NCI-H446 treated with DMSO at 0.1 percent for 48 hours (cell line): ENCODE measurements around the gene KRT1.
"Not testable (repeated sequence)": the region's sequence is repeated elsewhere in the genome, so short reads cannot be mapped to it uniquely, and the experiment has no call there.

Source experiments
- DNase-seq: peaks from one replicate; lab custom pipeline; 2025; lab: John Stamatoyannopoulos, UW

The KRT1 gene

DNA sequence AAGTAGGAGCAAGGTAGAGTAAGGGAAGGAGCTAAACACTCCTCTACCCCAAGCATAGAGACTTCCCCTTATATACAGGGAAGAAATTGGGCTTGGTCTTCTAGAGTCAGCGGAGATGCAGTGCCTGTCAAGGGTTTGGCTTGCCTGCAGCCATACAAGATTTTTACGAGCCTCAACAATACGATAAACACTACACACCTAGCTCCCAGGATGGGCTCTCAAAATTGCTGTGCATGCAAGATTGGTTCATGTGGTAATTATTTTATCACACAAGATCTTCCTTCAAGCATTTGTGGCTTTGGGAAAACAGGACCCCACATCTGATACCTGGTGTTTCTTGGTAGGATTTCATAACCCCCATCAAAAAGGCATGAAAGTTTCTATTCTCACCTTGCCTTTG is at the start of gene KRT1:
KRT1 (minus strand) TSS at position 45 of the 400 bp plus-strand sequence. CDS start 59 bp downstream, outside the sequence.
- DNase-seq: no peak

DNA sequence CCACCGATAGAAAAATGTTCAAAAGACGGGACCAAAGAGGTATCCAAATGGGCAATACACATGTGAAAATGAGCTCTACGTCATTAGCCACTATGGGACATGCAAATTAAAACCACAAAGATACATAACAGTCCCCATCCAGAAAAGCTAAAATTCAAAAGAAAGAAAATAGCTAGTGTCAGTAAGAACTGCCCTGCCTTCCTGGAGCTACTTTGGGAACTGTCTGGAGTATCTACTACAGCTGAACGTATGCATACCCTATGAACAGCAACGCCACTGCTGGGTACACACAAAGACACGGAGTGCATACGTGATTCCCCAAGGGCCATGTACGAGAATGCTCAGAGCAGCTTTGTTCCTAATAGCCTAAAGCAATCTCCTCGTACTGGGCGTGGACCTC is 48.9 kb upstream of the KRT1 start:
- DNase-seq: no peak

DNA sequence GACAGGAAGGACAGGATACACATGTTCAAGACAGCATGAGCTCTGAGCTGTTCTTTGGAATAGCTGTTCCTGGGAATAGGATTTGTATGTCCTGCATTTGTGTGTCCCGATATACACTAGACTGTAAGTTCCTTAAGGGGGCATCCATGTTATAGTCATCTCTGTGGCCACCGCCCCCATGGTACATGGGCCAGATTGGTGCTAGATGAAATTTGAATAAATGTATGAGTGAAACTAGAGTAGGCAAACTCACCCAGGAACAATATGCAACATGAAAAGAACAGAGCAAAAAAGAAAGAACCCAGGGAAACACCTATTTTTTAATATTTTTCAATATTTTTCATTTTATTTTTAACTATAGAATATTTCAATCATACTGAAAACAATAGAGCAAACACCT is 48.2 kb upstream of the KRT1 start:
- no peak for DNase-seq

DNA sequence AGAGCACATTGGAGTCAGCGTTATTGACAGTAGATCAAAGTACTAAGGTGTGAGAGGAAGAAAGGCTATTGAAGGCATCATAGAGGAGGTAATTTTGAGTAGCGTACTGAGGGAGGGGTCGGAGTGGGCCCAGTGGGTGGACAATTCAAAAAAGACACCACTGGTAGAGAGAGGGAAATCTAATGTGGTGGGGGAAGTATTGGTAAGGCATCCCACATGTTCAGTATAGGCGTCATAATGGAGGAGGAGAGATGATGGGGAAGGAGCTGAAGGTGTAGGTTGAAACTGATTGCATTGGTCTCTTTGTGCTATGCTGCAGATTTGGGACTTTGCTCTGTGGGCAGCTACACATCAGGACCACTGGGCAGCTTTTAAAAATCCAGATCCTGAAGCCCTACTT is 46.8 kb upstream of the KRT1 start:
- no peak for DNase-seq

DNA sequence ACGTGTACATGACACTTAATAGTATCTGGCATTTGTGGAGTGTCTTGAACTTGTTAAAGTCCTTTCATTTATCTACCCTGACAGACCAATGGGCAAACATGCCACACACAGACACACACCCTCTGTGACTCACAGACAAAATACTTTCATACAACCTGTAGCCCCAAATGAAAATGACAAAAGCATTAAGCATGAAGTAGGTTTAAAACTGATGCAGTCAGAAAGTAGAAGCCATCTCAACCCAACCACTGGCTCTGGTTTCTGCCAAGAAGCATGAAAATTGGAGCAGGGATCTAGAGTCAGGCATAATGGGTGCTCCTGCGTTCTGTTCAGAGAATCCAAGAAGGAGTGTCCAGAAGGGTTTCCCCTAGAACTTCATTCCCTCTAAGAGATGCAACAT is 46.2 kb upstream of the KRT1 start:
- no peak for DNase-seq

DNA sequence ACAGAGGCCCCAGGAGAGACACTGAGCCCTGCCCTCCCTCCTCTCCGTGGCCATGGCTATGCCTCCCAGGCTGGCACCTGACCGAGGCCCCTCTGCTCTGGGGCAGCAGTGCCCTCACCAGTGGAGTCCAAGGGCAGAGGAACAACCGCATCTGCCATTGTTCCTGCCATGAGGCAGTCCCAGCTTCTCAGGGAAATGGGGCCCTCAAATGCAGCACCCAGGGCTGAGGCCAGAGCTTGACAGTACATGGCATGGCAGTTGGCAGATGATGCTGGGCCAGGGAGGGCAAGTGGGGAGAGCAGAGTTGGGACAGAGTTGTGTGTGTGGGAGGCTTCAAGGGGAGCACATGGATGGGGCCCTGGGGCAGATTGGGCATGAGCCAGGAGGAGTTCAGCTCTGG is 44.2 kb upstream of the KRT1 start:
- no peak for DNase-seq

DNA sequence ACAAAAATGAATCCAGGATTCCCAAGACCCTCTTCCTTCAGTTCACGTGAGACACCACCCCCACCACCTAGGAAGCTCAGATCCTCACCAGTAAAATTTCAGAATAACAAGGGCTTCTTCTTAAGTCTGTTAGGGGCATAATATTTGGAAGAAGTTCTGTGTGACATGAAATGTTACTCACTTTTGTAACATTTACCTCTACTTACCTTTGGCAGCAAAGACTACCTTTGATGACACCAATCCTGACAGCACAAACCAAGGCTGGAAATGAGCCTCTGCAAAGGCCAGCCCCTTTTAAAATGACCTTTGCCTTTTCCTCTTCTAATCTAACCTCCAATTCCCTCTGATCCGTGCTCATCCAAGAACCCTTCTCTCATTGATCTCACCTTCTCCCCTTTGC is 42.5 kb upstream of the KRT1 start:
- DNase-seq: no peak

DNA sequence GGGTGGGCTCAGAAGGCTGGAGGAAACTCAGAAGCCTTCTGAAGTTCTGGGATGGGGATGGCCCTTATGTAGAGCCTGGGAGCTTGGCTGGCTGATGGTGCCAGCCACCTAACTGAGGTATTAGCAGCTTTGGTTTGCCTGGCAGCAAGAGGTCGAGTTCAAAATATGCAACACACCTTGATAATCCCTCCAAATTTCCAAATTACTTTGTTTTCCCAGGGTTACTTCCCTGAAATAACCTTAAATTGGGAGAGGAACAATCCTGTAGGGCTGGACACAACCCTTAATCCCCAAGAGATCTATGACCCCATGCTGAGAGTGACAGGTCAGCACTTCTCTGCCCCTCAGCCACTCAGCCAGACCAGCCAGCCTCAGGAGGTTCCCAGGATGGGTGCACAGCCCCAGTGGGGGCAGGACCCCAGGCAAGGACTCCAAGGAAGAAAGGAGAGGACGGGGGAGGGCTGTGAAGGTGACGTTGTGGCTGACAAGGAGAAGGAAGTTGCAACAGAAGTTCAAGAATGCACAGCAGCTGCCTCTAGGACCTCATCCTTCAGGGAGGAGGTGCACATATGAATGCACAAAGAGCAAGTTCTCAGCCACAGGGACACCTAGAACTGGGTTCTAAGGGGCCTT is 41.7 kb upstream of the KRT1 start:
- DNase-seq: no peak

DNA sequence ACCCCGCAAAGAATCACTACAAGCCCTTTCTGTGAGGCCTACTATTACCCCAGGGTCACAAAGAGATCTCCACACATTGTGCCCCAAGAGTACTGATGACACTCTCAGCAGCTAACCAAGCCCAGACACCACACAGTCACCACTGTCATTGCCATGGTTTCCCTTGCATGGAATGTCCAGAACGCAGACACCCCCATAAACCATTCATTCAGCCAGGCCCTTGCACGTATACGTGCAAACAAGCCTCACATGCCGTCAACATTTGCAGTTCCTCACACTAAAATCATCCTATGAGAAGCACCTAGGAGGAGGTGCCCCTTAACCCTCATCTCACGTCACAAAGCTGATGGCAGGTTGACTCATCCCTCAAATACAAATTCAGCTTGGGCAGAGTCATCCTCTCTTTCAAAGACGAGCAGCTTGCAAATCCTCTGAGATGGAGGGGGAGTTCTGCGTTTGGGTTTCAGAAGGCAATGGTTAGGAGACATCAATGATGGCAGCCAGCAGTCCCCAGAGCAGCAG is 40.2 kb upstream of the KRT1 start:
- no peak for DNase-seq

DNA sequence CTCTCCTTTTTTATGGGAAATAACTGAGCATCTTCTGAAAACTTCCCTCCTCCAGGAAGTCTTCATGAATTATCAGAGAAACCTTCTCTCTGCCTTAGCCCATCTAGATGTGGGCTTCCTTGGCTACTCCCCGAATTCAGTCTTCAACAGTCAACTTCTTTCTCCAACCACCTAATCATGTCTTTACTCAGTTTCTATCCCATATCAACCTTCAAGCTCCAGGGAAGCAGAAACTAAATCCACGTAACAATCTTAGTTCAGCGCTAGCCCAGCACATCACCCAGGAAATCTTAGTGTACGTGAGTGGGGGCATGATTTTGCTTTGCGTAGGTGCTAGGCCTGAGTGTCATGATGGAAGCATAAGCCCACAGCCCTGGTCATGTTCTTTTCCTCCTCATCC is 35.9 kb upstream of the KRT1 start:
- DNase-seq: no peak

DNA sequence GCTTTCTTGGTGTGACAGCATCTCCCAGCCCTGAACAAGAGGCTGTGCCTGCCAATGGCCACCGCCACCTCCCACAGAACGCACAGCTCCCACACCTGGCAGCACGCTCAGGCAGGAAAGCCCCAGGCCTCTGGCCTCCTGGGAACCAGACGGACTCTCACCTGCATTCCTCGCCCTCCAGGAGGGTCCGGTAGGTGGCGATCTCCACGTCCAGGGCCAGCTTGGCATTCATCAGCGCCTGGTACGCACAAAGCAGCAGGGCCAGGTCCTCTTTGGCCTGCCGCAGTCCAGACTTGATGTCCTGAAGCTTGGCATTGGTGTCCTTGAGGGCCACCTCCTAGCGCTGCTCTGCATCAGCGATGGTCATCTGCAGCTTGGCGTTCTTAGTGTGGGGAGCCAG is 35.2 kb upstream of the KRT1 start:
- DNase-seq: no peak

DNA sequence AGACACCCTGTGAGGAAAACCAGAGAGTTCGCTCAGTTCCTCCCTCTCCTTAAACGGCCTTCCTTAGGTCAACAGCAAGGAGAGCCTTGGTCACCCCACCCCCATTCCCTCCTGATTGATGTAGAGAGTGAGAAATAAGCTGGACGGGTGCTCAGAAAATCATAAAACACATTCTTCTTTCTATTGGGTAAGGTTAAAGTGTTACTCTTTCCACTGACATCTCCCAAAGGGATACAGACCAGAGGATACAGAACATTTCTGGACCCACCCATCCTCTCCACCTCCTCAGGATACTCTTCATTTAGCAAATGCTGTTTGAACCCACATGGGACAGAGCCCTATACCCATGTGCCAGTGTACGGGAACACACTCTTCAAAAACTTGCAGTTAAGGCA is 34.7 kb upstream of the KRT1 start:
- DNase-seq: no peak

DNA sequence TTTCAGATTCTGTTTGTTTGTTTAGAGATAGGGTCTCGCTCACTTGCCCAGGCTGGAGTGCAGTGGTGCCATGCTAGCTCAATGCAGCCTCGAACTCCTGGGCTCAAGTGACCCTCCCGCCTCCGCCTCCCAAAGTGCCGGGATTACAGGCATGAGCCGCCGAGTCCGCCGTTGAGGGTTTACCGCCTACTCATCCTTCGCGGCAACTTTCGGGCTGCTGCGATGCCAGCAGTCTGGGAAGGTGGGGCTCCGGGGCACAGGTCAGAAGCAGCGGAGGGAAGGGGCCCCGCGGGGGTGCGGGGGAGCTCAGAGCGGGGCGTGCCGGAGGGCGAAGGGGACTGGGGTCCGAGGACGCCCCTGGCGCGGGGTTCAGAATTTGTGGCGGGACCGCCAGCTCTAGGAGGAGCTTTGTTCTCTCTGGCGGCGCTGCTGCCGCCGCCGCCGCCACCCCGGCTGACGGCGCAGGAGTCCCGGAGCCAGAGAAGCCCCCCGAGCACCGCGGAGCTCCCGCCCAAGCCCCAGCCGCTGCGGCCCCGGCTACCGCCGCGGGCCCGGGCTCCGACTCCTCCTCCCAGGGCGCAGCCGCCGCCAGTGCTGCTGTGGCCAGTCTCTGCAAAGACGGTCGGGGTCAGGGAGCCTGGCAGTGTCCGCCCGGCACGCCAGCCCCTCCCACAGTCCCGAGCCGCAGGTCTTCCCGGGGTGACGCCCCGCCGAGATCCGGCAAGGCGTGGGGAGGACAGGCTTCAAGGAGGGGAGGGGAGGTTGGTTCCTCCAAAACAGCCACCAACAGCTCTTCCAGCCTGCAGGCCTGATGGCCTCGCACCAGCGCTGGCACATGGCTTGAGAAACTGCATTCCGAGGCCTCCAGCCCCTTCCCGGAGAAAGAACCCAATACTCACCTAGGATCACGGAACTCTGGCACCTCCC is 34.0 kb upstream of the KRT1 start:
- DNase-seq: no peak

DNA sequence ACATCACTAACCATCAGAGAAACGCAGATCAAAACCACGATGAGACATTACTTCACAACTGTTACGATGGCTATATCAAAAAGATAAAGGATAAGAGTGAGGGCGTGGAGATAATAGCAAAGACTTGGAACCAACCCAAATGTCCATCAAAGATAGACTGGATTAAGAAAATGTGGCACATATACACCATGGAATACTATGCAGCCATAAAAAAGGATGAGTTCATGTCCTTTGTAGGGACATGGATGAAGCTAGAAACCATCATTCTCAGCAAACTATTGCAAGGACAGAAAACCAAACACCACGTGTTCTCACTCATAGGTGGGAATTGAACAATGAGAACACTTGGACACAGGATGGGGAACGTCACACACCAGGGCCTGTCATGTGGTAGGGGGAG is 31.9 kb upstream of the KRT1 start:
- not testable (repeated sequence) for DNase-seq

DNA sequence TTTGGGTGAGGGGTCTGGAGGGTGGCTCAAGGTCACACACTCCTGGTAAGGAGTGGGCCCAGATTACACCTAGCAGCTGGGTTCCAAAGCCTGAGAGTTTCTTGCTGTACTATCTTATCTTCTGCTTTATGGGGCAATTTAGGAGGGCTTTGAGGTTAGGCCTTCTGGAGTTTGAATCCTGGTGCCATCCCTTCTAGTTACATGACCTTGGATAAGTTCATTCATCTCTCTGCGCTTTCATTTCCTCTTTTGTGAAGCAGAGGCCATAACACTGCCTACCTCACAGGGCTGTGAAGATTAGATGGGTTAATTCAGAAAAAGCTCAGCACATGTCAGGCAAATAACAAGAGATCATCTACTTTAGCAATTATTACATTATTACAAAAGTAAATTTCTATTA is 30.5 kb upstream of the KRT1 start:
- no peak for DNase-seq

DNA sequence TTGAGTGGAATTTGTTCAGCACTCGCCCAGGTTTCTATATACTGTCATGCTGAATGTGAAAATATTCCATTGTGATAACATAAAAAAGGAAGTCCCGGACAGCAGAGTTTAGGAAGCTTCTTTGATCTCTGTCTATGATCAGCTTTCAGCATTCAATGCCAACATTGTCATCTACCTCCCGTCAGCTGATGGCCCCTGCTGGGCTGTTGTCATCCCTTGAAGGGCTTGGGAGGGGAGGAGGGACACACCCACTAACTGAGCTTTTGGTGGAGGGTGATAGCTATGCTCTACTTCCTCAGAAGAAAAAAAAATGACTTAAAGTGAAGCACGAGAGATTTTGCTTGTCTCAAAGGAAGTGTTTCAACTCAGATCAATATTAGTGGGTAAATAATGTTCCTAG is 27.8 kb upstream of the KRT1 start:
- DNase-seq: no peak

DNA sequence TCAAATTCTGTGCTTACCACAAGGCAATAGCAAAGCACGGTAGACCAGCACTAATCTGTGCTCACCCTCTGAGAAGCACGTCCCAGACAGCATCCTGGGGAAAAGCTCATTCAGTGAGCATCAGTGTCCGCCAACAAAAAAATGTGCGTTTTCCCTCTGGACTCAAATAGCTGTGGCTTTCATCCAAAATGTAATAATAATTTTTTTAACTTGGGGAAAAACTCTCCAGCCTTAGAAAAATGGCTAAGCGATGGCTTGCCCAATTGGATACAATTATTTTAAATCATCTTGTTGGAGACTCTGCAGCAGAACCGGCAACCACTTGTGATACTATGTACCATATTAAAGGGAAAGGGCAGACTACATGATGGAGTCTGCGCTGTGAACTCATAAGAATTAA is 24.3 kb upstream of the KRT1 start:
- no peak for DNase-seq

DNA sequence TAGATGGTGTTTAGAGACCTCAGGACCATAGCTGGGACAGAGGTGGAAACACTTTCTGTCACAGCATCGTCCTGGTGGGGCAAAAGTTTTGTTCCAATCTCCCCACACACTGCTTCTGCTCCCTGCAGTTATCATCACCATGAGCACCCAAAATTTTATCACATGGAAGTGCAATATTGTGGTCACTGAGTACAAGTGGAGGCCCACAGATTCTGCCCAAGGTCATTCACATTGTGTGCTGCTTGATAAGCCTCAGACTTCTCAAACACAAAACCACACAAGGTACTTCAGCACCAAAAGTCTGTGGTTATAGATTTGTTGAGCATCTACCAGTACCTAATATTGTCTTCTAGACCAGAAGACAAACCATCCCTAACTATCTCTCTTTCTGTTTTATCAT is 23.7 kb upstream of the KRT1 start:
- no peak for DNase-seq

DNA sequence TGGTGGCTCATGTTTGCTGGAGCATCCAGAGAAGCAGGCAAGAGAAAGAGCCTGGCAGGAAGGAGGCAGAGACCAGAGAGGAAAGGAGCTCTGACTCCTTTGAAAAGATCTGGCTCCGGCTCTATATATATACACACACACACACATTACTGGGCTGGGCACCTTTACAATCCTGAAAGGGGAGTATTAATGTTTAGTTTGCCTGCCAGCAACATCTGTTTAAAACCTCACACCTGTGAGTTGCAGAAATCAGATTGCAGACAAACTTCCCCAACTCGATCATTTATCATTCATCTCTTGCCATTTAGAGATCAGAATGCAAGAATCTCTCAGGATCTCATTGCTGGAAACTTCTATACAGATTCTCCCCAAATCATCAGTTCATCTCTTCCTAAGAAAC is 23.2 kb upstream of the KRT1 start, which contains the start of gene KRT77:
KRT77 (minus strand) TSS at position 101 of the 400 bp plus-strand sequence; CDS start at position 11, 90 bp downstream.
- no peak for DNase-seq

DNA sequence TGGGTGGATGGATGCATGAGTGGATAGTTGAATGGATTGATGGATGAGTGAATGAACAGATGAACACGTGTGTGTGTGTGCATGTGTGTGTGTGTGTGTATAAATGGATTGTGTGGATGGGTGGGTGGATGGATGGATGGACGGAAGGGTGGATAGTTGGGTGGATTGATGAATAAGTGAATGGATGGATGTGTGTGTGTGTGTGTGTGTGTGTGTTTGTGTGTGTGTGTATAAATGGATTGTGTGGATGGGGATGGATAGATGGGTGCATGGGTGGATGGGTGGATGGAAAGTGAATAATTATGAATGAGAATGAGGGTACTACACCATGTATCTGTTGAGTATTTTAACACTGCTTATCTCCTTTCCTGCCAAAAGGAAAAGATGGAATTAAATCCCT is 22.1 kb upstream of the KRT1 start:
- no peak for DNase-seq

DNA sequence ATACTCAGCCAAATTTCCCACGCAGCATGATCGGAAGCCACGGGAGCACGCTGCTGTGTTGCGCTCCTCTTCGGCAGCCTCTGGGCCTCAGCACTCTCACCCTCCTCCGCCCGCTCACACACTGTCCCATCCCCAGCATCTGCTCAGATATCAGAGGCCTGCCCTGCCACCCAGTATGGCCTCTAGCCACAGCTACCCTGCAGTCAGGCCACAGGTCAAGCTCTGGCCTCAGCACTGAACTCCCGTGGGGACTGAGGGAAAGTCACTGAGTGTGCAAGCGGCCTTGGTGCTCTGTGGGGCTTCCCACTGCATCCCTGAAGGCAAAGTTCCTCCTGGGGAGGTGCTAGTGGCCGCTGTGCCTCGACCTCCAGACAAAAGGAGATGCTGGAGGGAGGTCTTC is 21.1 kb upstream of the KRT1 start:
- DNase-seq: no peak

DNA sequence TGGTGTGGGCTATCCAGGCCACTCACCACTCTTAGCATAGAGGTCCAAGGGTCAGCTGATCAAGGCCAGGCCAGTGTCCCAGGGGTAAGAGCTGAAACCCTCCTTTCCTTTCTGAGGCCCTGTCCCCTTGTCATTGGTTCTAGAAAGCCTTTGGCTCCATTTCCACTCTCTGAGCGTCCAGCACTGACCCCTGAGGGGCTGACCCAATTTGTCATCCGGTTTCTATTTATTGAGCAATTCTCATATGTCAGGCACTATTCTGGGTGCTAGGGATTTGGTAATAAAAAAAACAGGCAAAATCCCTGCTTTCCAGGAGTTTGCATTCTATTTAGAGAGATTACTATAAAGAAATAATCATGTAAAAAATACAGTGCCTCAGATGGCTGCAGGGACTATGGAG is 19.8 kb upstream of the KRT1 start:
- DNase-seq: no peak

DNA sequence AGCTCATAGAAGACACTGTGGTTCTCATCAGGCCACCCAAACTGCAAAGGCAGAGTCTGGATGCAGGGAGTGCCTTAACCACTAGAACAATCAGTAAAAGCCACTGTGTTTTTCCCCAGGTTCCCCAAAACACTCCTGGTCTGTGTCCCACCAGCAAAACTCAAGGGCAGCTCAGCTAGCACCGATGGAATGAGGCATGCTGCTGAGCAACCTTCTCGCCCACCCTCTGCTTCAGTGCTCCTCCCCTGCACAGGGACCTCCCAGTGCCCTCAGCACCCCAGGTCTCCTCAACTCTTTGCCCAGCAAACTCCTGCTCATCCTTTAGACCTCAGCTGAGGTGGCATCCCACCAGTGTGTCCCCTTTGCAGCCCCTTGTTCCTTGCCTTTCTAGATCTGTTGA is 19.2 kb upstream of the KRT1 start:
- no peak for DNase-seq
